ENCODE measurements around the gene ZNF292.

DNA sequence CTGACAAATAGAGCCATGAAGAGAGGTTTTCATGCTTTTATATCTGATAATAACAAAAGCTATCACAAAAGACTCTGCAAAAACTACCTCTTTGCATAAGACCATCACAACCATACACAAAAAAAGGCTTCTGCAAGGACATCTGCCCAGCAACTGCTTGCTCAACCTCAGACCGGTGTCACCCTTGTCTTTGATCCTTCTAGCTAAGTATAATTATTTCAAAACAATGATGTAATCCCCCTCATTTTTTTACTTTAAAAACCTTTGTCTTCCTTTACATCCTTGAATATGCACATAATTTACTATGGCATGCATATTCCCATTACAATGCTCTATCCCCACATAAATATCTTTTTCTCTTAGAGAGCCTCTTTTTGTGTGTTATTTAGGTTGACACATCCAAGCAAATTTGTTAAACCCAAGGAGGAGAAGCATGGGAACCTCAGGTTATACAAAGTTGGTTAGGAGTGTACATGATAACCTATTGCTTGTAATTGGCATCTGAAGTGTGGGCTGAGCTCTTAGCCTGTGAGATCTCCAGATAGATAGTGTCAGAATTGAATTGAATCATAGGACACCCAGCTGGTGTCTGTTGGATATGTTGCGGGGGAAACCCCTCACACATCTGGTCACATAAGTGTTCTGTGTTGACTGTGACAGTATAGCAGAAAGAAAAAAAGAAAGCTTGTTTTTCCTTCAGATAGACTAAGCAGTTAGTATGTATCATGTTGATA is 39.8 kb upstream of the ZNF292 start:
- TF ChIP-seq POLR2AphosphoS5 (IDR thresholded peaks at IDR 0.05; ENCODE audit: low read depth, low read length) (no peak), POLR2A (IDR thresholded peaks at IDR 0.05; ENCODE audit: low read depth, low read length) (no peak)

All from GM12892 (cell line).